Suprapubic skin (tissue), 4 donors: ENCODE measurements around the gene DYNLT5. TPM values are rescaled to one million over a fixed set of nuclear protein-coding genes. Genes with fewer than 3 reads are reported as not detected.

Experiments
- DNase-seq, 2 donors: peaks; one replicate each; pipeline ENCODE4 v3.0.0-alpha.2; 2019; ENCODE audit warnings: low spot score in 2 of 2
- H3K27ac ChIP-seq: fragments of 200-600 bp; sonication (generic); one replicate; pipeline ENCODE4 v1.5.1; 2019
- H3K27me3 ChIP-seq: fragments of 200-600 bp; sonication (generic); one replicate; pipeline ENCODE4 v1.5.1; 2019
- H3K36me3 ChIP-seq: fragments of 200-600 bp; sonication (generic); one replicate; pipeline ENCODE4 v1.5.1; 2019
- H3K4me1 ChIP-seq: fragments of 200-600 bp; sonication (generic); one replicate; pipeline ENCODE4 v1.5.1; 2019
- H3K4me3 ChIP-seq: fragments of 200-600 bp; sonication (generic); one replicate; pipeline ENCODE4 v1.5.1; 2019; ENCODE audit warnings: mild to moderate bottlenecking
- H3K9me3 ChIP-seq: fragments of 200-600 bp; sonication (generic); one replicate; pipeline ENCODE4 v1.5.1; 2019
- CTCF ChIP-seq, 2 donors: fragments of 200-600 bp in 1 of 2; fragments of 450-650 bp in 1 of 2; sonication (generic) in 1 of 2; IDR thresholded peaks; one replicate each; pipeline ENCODE4 v1.5.1; 2016 to 2019; ENCODE audit warnings: antibody characterized with exemption in 2 of 2, mild to moderate bottlenecking in 1 of 2, moderate library complexity in 1 of 2
- EP300 ChIP-seq: sonication (generic); formaldehyde crosslinking; IDR thresholded peaks from one replicate; pipeline ENCODE4 v1.6.1; 2017; ENCODE audit warnings: antibody characterized with exemption
- POLR2A ChIP-seq, 2 donors: fragments of 450-650 bp; IDR thresholded peaks; one replicate each; pipeline ENCODE4 v1.6.1; 2017; ENCODE audit warnings: antibody characterized with exemption in 2 of 2, mild to moderate bottlenecking in 2 of 2, moderate library complexity in 2 of 2
- POLR2AphosphoS5 ChIP-seq, 3 donors: sonication (generic); formaldehyde crosslinking; IDR thresholded peaks; one replicate each; pipeline ENCODE4 v1.6.1; 2017; ENCODE audit warnings: antibody characterized with exemption in 3 of 3
- WGBS: methylation state at CpG from one replicate; pipeline ENCODE4 v1.1.5; 2018; 5-methylcytosine and 5-hydroxymethylcytosine counted together
- total RNA-seq, 4 donors: library from RNA; depleted of rRNA; stranded (reverse); fragments of >200 nt; gene quantifications; one replicate each; pipeline ENCODE4 v1.1.0, GENCODE V29; 2016

Gene DYNLT5
- total RNA-seq, 4 donors from 2014 or later, result 1.1 to 2.6 TPM; not detected in 2

- 16% methylated on average over 3 of the region's 3 CpGs for WGBS
- Histone ChIP-seq H3K36me3 (no peaks in the 10 kb centered on the region), H3K4me3 (no peak overlapping the region), H3K9me3 (no peaks in the 10 kb centered on the region), H3K27me3 (no peaks in the 10 kb centered on the region), H3K4me1 (no peaks in the 10 kb centered on the region), H3K27ac (no peak overlapping the region)
- DNase-seq, result no peak
- TF ChIP-seq POLR2AphosphoS5 (IDR thresholded peaks at IDR 0.05) (no peak), POLR2A (IDR thresholded peaks at IDR 0.05) (no peak), EP300 (no peak), CTCF (IDR thresholded peaks at IDR 0.05) (peak; percentile 51 to 66)
Measured at GRCh38 chr1:66764994-66765578, 12.8 kb downstream of the DYNLT5 start.

GRCh38 chr1:66767626-66768025, 15.4 kb downstream of the DYNLT5 start:
- H3K36me3 ChIP-seq, result no peaks in the 10 kb centered on the region
- no peak overlapping the region for H3K27ac ChIP-seq
- no peak for DNase-seq
- no peaks in the 10 kb centered on the region for H3K9me3 ChIP-seq
- TF ChIP-seq EP300, result no peak
- no peak for TF ChIP-seq CTCF (IDR thresholded peaks at IDR 0.05)
- TF ChIP-seq POLR2A (IDR thresholded peaks at IDR 0.05), result no peak
- no peak for TF ChIP-seq POLR2AphosphoS5 (IDR thresholded peaks at IDR 0.05)
- no peaks in the 10 kb centered on the region for H3K4me1 ChIP-seq
- H3K4me3 ChIP-seq, result no peak overlapping the region
- H3K27me3 ChIP-seq, result no peaks in the 10 kb centered on the region

- TF ChIP-seq EP300 (no peak), POLR2A (IDR thresholded peaks at IDR 0.05) (no peak), POLR2AphosphoS5 (IDR thresholded peaks at IDR 0.05) (no peak), CTCF (IDR thresholded peaks at IDR 0.05) (no peak)
Measured at GRCh38 chr1:66768965-66769364, 16.7 kb downstream of the DYNLT5 start.

DNA sequence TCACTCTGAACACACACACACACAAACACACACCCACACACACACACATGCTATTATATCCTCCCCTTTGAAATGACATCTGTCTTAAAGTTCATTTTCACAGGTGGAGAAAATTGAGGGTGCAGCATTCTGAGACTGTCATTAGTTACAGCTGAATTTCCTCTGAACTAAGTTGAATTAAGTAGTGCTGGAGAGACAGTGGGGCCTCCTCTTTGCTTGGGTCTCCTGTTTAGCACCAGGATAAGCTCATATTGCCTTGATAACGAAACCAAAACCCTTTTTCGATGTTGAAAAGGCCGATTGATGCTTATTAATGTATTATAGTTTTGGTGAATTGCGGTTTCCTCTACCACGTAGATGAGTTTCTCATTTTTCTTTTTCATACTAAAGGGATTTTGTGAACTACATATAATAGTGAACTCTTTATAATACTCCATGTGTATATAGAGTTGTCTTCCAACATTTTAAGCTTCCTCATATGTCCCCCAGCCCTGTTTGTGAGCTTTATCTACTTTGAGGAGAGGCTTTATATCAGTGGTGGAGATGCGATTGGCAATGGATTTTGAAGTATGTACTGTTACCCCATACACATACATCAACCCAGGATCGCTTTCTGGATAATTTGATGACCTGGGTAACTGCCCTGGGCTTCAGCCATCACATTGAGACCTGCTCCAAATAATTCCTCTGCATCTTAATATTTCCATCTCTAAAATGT, 17.4 kb downstream of the DYNLT5 start:
- DNase-seq, result no peak
- Histone ChIP-seq H3K27me3 (no peaks in the 10 kb centered on the region), H3K4me1 (no peaks in the 10 kb centered on the region), H3K36me3 (no peaks in the 10 kb centered on the region), H3K27ac (no peak overlapping the region), H3K9me3 (no peaks in the 10 kb centered on the region), H3K4me3 (no peak overlapping the region)
- 87% methylated on average over 7 of the region's 7 CpGs for WGBS
- TF ChIP-seq EP300, result no peak
- TF ChIP-seq CTCF (IDR thresholded peaks at IDR 0.05), result no peak
- no peak for TF ChIP-seq POLR2A (IDR thresholded peaks at IDR 0.05)
- no peak for TF ChIP-seq POLR2AphosphoS5 (IDR thresholded peaks at IDR 0.05)

More at GRCh38 chr1:66768965-66769364, 16.7 kb downstream of the DYNLT5 start:
- WGBS, result 88% methylated on average over 1 of the region's 1 CpG
- Histone ChIP-seq H3K27me3 (no peaks in the 10 kb centered on the region), H3K4me3 (no peak overlapping the region), H3K36me3 (no peaks in the 10 kb centered on the region), H3K4me1 (no peaks in the 10 kb centered on the region), H3K9me3 (no peaks in the 10 kb centered on the region), H3K27ac (no peak overlapping the region)
- DNase-seq, result no peak

DNA sequence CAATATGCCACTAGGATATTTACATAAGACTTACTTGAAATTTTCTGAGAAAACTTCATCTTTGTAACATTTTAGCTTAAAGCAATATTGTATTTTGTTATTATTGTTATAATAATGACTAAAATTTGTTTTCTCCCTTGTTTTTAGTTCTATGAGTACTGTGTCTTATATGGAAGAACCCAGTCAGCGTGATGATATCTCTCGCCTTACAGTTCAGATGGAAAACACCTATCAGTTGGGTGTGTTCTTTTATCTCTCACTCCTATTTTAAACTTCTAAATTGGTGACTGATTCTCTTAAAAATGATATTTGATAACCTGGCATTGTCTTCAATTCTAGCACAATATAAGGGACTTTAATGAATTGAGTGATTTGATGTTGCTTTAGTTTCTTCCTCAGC, 18.0 kb downstream of the DYNLT5 start:
- WGBS, result 75% methylated on average over 2 of the region's 2 CpGs
- Histone ChIP-seq H3K36me3 (no peaks in the 10 kb centered on the region), H3K27ac (no peak overlapping the region), H3K9me3 (no peaks in the 10 kb centered on the region), H3K27me3 (no peaks in the 10 kb centered on the region), H3K4me3 (no peak overlapping the region), H3K4me1 (no peaks in the 10 kb centered on the region)
- no peak for TF ChIP-seq POLR2A (IDR thresholded peaks at IDR 0.05)
- no peak for TF ChIP-seq EP300
- TF ChIP-seq POLR2AphosphoS5 (IDR thresholded peaks at IDR 0.05), result no peak
- no peak for TF ChIP-seq CTCF (IDR thresholded peaks at IDR 0.05)
- DNase-seq, result no peak
